H1 (cell line): ENCODE results near the gene CDON. TPM values are rescaled to one million over a fixed set of nuclear protein-coding genes. Genes with fewer than 3 reads are reported as not detected.

Experiments
- ATF2 ChIP-seq: IDR thresholded peaks from 2 replicates; pipeline ENCODE4 v1.6.1; 2012; ENCODE audit warnings: low read length, inconsistent platforms
- CBX8 ChIP-seq: fragments of 300-800, 300-1000 bp; sonication (generic); IDR thresholded peaks from 2 replicates; pipeline ENCODE4 v1.7.1; 2016; ENCODE audit warnings: low read depth, low read length, borderline replicate concordance
- NRF1 ChIP-seq: IDR thresholded peaks from 2 replicates; pipeline ENCODE4 v1.6.1; 2011; ENCODE audit warnings: mild to moderate bottlenecking, low read depth, low read length, improper control_type of control experiment
- POU5F1 ChIP-seq: IDR thresholded peaks from 2 replicates; pipeline ENCODE4 v1.6.1; 2011; ENCODE audit warnings: low read depth, mild to moderate bottlenecking, low read length, moderate library complexity
- RBBP5 ChIP-seq: IDR thresholded peaks from 2 replicates; pipeline ENCODE4 v1.7.1; 2012; ENCODE audit warnings: low read depth, mild to moderate bottlenecking, inconsistent platforms, low read length, moderate library complexity, borderline replicate concordance
- RNF2 ChIP-seq: fragments of 200-900, 300-1000 bp; sonication (generic); IDR thresholded peaks from 2 replicates; pipeline ENCODE4 v1.7.1; 2016; ENCODE audit warnings: borderline replicate concordance, low read depth, mild to moderate bottlenecking, antibody characterized with exemption, low read length; ENCODE audit not compliant: poor library complexity, severe bottlenecking; ENCODE audit errors: missing control alignments
- SP2 ChIP-seq: IDR thresholded peaks from 2 replicates; pipeline ENCODE4 v1.6.1; 2012; ENCODE audit warnings: mild to moderate bottlenecking, low read length, inconsistent platforms
- polyA plus RNA-seq, 7 experiments: library from polyadenylated mRNA; depleted of rRNA in 3 of 7; stranded (reverse) in 5 of 7; unstranded in 2 of 7; fragments of >200 nt in 5 of 7; fragments of 200-250 nt in 2 of 7; gene quantifications; 1 replicate in 5 of 7; 2 replicates in 1 of 7; 4 replicates in 1 of 7; pipeline versions ENCODE4 v1.2.1 to v1.2.3, GENCODE V29; 2011 to 2013; ENCODE audit warnings: missing spikeins in 2 of 7, mixed read lengths in 2 of 7
- total RNA-seq: library from RNA; stranded (reverse); fragmentation: NEBNext Ultra II Directional; extraction: Animal tissue kit (Norgen Biotek cat#: 25700); gene quantifications from 2 replicates; pipeline ENCODE4 v1.2.1, GENCODE V29; 2021

CDON gene
- total and polyA plus RNA-seq, 2 of the 8 experiments (the other 6 are each of a cell fraction or from before 2014, with no cell fraction given), result 11.0 to 32.5 TPM

GRCh38 chr11:126007238-126007637 is 55.4 kb downstream of the CDON start (continued):
- TF ChIP-seq ATF2 (no peak), SP2 (no peak), POU5F1 (no peak), RBBP5 (no peak), CBX8 (no peak), NRF1 (no peak), RNF2 (no peak)
